ENCODE results near the gene COL27A1.
A peak's percentile ranks its signal among the peaks of the same experiment; 100 is the strongest.

Gene COL27A1

DNA sequence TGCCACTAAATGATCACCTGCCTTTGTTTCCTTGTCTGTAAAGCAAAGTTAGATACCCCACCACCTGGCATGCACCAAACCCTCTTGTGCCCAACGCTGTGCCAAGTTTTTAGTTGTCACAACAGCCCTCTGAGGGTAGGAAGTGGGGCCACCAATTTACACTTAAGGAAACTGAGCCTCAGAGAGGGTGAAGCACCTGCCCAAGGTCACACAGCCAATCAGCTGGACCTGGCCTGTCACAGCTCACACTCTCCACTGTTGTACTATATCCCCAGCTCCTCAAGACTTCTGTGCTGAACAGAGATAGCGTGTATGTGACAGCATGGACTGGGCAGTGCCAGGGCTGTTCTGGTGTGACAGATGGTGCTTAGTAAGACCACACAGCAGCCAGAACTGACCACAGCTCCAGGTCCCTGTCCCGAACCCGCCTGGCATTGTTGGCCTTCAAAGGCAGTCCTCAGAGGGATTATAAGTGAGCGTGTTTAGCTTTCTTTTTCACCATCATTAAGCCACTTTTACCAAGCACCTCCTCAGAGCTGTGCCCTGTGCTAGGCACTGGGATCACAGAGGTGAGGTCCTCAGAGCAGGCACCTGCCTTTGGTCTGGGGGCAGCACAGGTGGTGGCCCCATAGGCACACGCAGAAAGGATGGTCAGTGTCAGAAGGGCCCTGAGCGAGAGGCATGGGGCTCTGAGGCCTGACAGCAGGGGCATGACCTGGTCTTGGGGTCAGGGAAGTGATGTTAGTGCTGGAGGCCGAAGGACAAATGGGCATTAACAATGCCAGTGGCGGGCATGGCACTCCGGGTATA is 71.1 kb downstream of the COL27A1 start:
- no peak for TF ChIP-seq PPARA (CRISPR knock-in tag; IDR thresholded peaks at IDR 0.05; ENCODE audit: borderline replicate concordance)
- no peak for TF ChIP-seq ZNF8 (CRISPR knock-in tag; IDR thresholded peaks at IDR 0.05)
- TF ChIP-seq CSRNP3 (CRISPR knock-in tag; IDR thresholded peaks at IDR 0.05): no peak
- no peak for TF ChIP-seq TOX (CRISPR knock-in tag; IDR thresholded peaks at IDR 0.05; ENCODE audit: borderline replicate concordance)
- TF ChIP-seq ZFP3 (CRISPR knock-in tag; IDR thresholded peaks at IDR 0.05): no peak
- no peak for TF ChIP-seq OSR1 (CRISPR knock-in tag; IDR thresholded peaks at IDR 0.05)
- TF ChIP-seq ESRRG (CRISPR knock-in tag; IDR thresholded peaks at IDR 0.05): no peak

DNA sequence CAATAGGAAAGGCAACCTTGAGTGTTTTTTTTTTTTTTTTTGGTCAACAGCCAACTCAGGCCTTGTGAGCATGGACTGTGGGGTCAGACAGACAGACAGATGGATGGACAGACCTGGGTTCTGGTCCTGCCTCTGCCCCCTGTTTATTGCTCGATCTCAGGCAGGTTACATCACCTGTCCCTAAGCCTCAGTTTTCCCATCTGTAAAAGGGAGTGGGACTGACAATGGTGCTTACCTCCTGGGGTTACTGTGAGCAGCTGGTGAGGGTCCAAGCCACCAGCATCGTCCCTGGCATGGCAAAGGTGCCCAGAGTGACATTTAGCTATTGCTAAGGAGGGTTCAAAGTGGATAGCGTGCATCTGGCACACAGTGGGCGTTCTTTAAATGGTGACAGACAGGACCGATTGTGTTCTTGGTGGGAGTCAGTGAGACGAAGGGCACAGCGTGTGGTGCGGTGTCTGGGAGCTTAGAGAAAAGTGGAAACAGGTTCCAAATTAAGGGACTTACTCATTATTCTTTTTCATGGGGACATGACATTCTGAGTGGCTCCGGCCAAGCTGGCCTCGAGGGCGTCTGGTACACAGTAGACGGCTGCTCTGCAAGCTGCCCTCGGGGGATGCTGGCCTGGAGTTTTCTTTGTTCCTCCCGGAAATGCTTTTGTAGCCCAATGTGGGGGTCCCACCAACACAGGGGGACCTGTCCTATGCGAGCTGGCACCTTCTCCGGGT is 72.1 kb downstream of the COL27A1 start:
- no peak for ATAC-seq
- TF ChIP-seq ISL1 (CRISPR knock-in tag; IDR thresholded peaks at IDR 0.05): no peak
- 0 out of 2 replicates have a peak, but pooled peaks have one; percentile 35 for TF ChIP-seq TCF4 (CRISPR knock-in tag; IDR thresholded peaks at IDR 0.05; ENCODE audit: borderline replicate concordance)

More for the DNA sequence above, 71.1 kb downstream of the COL27A1 start:
- no peak for ATAC-seq

- TF ChIP-seq PPARA (CRISPR knock-in tag; IDR thresholded peaks at IDR 0.05; ENCODE audit: borderline replicate concordance) (no peak), GLIS3 (CRISPR knock-in tag; IDR thresholded peaks at IDR 0.05) (no peak), RARB (CRISPR knock-in tag; IDR thresholded peaks at IDR 0.05) (no peak), ZNF565 (CRISPR knock-in tag; conservative IDR thresholded peaks at IDR 0.05; ENCODE audit: low read depth) (no peak), ZNF8 (CRISPR knock-in tag; IDR thresholded peaks at IDR 0.05) (no peak), ZFP3 (CRISPR knock-in tag; IDR thresholded peaks at IDR 0.05) (no peak), ZNF70 (CRISPR knock-in tag; IDR thresholded peaks at IDR 0.05) (no peak), TCF4 (CRISPR knock-in tag; IDR thresholded peaks at IDR 0.05; ENCODE audit: borderline replicate concordance) (no peak), OSR1 (CRISPR knock-in tag; IDR thresholded peaks at IDR 0.05) (no peak), ARNTL (CRISPR knock-in tag; IDR thresholded peaks at IDR 0.05; ENCODE audit: borderline replicate concordance, low read depth) (no peak), TOX (CRISPR knock-in tag; IDR thresholded peaks at IDR 0.05; ENCODE audit: borderline replicate concordance) (no peak)
- no peak for ATAC-seq
Measured at GRCh38 chr9:114228016-114228808, 72.9 kb downstream of the COL27A1 start.

DNA sequence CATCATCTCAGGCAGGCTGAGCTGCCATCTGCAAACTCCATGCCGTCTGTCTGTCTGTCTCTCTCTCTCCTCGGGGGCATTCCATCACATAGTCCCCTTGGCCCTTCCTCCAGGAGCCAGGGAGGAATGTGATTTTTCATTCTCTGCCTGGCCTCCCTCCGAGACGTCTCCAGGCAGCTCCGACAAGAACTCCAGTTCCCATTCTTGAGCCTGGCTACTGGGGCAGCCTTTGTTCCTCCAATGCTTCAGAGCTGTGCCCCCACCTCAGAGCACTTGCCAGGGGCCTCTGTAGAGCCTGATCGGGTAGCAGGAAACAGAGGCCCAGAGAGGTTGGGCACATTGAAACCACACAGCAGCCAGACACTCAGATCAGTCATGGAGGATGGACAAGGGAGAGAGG is 74.0 kb downstream of the COL27A1 start:
- no peak for ATAC-seq
- TF ChIP-seq CSRNP3 (CRISPR knock-in tag; IDR thresholded peaks at IDR 0.05) (no peak), ISL1 (CRISPR knock-in tag; IDR thresholded peaks at IDR 0.05) (no peak), ZNF70 (CRISPR knock-in tag; IDR thresholded peaks at IDR 0.05) (no peak), PPARA (CRISPR knock-in tag; IDR thresholded peaks at IDR 0.05; ENCODE audit: borderline replicate concordance) (no peak), ESRRG (CRISPR knock-in tag; IDR thresholded peaks at IDR 0.05) (no peak), ZFP30 (CRISPR knock-in tag; IDR thresholded peaks at IDR 0.05) (no peak), ARNTL (CRISPR knock-in tag; IDR thresholded peaks at IDR 0.05; ENCODE audit: borderline replicate concordance, low read depth) (no peak), CSDC2 (CRISPR knock-in tag; IDR thresholded peaks at IDR 0.05) (no peak), ZNF8 (CRISPR knock-in tag; IDR thresholded peaks at IDR 0.05) (no peak), BACH2 (CRISPR knock-in tag; IDR thresholded peaks at IDR 0.05; ENCODE audit: borderline replicate concordance) (no peak), RARB (CRISPR knock-in tag; IDR thresholded peaks at IDR 0.05) (no peak), TCF4 (CRISPR knock-in tag; IDR thresholded peaks at IDR 0.05; ENCODE audit: borderline replicate concordance) (no peak), GLIS3 (CRISPR knock-in tag; IDR thresholded peaks at IDR 0.05) (no peak), PATZ1 (CRISPR knock-in tag; IDR thresholded peaks at IDR 0.05; ENCODE audit: borderline replicate concordance) (no peak), OSR1 (CRISPR knock-in tag; IDR thresholded peaks at IDR 0.05) (no peak), ZFP3 (CRISPR knock-in tag; IDR thresholded peaks at IDR 0.05) (no peak), TOX (CRISPR knock-in tag; IDR thresholded peaks at IDR 0.05; ENCODE audit: borderline replicate concordance) (no peak), SNAI2 (CRISPR knock-in tag; IDR thresholded peaks at IDR 0.05) (no peak)
- TF ChIP-seq, protein P1, sequence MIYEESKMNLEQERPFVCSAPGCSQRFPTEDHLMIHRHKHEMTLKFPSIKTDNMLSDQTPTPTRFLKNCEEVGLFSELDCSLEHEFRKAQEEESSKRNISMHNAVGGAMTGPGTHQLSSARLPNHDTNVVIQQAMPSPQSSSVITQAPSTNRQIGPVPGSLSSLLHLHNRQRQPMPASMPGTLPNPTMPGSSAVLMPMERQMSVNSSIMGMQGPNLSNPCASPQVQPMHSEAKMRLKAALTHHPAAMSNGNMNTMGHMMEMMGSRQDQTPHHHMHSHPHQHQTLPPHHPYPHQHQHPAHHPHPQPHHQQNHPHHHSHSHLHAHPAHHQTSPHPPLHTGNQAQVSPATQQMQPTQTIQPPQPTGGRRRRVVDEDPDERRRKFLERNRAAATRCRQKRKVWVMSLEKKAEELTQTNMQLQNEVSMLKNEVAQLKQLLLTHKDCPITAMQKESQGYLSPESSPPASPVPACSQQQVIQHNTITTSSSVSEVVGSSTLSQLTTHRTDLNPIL (CRISPR knock-in tag; IDR thresholded peaks at IDR 0.05; ENCODE audit: low read depth): no peak
